ENCODE data around the gene NPL.

NPL gene

DNA sequence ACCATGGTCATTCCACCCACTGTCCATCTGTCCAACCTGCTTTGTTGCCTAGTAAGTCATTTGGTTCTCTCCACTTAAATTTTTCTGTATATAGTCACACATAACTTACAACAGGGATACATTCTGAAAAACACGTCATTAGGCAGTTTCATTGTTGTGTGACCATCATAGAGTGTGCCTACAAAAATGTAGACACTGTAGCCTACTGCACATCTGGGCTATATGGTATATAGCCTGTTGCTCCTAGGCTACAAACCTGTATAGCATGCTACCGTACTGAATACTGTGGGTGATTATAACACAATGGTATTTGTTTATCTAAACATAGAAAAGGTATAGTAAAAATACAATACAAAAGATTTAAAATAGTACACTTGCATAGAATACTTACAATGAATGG is 10.0 kb upstream of the NPL start:
- DNase-seq, result no peak

DNA sequence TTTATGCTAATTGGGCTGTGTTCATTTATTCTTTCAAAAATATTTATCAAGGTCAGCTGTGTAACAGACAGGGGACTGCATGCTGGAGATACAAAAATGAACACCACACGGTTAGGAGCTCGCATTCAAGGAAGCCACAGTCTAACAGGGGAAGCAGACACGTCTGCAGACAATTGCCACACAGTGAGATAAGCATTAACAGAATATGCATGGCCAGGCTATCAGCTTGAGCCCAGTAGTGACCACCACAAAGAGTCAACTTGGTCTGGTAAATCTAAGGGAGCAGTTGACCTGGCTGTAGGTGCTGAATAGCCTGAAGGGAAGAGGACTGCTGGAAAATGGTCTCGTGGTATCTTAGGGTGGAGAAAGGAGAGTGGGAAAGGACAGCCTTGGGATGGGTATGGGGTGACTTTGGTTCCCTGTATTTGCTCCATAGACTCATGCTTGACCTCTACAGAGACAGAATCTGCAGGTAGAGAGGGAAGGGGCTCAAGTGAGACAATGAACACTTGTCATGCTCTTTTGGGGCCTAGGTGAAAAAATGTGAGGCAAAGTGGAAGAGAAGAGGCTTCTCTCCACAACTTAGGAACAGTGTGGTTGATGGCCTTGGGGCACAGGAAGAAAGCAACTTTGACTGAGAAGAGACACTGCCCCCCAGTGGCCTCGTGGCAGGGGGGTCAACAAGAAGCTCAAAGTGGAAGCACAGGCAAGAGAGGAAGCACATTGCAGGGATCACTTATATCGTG is 7.6 kb upstream of the NPL start:
- DNase-seq, result peak; percentile 60

DNA sequence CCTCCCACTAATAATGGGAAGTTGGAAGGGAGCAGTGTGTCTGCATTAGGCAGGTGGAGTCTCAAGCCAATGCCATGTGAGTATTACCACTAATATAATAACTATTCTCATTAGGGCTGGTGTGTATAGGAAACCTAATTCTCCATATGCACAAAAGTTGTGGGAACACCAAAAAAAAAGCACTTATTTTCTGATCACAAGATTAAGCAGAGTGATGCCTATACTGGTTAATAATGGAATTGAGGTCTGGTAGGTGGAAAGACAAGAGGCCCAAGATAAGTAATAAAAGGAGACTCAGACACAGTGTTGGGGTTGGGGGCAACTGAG is 7.0 kb upstream of the NPL start:
- DNase-seq, result no peak

DNA sequence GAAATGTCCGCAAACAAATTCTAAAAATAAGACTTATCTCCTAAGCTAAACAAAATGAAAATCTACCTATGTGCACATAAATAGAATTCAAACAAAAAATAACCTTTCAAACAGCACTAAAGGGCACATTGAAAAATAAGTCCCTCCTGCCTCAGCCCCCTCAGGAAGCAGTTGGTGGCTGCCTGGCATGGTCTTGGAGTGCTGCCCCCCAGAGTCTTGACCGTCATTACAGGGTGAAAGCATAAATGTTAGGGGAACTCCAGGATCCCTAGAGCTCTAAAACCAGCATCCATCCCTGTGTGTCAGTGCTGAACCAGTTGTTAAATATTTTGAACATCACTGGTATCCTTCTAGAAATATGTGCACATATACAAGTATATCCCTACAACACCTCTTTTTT is 6.5 kb upstream of the NPL start:
- no peak for DNase-seq

DNA sequence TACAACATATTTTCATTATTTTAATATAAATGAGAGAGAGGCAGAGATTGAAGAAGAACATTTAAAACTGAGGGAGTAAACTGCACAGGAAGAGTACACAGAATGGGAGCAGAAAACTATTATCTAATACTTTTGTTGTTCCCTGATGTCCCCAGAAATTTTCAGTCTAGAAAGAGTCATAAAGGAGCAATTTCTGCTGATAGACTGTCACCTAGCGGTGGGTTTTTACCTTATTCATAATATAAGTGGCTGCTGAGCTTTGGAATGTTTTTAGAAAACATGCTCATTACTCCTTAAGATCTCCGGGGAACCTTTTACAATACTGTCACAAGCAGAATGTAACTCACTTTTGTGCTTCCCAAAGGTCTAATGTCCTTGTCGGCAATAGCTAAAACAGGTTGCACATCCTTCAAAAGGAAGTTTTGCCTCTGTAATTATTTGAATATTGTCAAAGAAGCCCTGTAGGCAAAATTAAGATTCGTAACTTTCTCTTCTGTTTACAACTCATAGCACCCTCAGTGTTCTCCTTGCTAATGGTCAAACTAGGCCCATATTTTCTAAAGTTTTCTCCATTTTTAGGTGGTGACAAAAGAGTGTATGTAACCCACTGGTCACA is 4.9 kb upstream of the NPL start:
- DNase-seq, result no peak

DNA sequence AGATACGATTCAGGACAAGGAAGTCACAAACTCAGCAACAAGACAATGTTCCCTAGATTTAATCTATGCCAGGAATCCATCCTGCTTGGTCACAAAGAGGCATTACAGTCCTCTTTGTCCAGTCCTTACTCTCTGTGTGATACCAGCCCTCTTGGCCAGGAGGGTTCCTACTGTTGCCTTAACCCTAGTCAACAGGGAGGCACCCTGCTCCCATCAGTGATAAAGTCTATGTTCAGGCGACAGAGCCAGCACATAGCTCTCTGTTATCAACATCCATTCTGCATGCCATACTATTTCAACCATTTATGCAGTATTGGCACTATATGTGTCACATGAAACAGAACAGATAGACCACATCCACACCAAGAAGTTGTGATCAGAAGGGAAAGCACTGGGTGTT is 4.4 kb upstream of the NPL start:
- DNase-seq, result no peak

DNA sequence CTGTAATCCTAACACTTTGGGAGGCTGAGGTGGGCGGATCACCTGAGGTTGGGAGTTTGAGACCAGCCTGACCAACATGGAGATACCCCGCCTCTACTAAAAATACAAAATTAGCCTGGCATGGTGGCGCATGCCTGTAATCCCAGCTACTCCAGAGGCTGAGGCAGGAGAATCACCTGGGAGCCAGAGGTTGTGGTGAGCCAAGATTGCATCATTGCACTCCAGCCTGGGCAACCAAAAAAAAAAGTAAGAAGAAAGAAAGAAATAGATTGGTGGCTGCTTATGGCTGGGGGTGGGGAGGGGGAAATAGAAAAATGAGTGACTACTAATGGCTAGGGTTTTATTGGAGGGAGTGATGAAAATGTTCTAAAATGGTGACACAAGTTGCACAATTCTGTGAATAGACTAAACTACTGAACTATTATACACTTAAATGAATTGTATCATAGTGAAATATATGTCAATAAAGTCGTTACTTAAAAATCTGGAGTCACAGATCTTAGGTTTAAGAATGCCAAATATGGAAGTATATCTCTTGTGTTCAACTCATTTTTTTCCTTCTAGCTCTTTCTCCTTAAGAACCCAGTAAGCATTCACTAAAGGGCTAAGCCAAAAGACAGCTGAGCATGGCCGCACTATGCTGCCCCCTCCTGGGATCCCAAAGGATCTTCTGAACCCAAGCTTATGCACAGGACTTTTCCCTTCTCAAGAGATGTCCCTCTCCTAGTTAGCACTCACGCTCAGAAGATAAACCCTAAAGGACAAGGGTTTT is 3.2 kb upstream of the NPL start:
- DNase-seq, result peak; percentile 12

DNA sequence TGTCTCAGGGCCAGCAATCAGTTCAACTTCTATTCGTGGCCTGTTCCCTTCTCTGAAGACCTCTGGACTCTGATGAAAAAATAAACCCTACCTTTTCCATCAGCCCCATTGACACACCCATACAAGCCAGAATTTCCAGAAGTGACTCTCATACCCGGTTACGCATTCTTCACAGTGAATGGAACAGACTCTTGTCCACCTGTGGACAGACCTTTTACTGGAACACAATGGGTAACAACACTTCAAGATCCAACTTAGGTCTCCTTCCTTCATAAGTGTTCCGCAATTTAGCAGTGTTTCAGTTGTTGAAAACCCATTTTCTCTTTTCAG is 2.6 kb upstream of the NPL start:
- DNase-seq, result no peak

DNA sequence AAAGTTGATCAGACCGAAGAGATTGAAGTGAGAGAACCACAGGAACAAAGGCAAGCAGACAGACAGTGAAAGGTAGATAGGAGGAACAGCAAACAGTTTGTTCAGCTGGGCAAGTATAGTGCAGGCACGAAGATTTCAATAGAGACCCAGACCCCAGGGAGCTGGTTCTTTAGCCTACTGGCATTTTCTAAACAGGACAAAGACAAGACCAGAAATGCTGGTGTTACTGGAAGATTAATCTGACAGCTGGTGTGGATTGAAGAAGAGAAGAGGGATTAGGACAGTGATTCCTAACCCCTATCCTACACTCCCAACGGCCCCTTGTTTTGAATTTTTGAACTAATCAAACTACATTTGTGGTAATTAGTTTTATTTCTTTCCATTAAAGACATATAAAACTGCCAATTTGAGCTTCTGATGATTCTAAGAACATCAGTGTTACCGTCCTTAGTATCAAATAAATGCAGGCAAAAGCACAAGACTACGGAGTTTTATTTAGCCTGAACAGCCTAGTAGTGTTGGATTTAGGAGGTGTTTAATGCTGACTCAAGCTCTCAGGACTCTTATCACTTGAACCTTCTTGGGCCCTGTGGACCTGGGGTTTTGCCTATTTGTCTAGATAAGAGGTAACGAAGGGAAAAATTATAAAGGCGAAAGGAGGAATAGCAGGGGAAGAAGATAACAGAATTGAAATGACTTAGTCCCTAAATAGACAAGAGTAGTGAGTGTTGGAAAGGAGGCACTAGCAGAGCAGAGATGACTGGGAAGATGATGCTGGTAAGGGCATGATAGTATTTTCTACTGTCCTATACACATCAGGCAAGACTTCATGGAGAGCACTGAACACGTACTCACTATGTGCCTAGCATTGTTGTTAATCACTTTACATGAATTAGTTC is 2.0 kb downstream of the NPL start:
- no peak for DNase-seq

DNA sequence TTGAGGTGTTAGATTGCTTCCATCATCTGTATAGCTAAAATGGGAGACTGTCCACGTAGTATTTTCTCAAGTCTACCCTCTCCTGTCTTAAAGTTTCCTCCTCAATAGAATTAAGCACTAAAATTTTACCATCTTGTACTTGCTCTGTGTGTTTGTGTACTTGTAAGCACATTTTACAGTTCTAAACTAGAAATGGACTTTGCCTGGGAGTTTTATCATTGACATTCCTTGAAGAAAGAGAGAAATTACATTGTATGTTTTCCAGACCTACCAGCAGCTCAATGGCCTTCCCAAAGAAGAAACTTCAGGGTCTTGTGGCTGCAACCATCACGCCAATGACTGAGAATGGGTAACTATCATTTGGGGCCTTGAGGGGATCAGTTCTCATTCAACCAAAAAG is 4.5 kb downstream of the NPL start:
- no peak for DNase-seq

DNA sequence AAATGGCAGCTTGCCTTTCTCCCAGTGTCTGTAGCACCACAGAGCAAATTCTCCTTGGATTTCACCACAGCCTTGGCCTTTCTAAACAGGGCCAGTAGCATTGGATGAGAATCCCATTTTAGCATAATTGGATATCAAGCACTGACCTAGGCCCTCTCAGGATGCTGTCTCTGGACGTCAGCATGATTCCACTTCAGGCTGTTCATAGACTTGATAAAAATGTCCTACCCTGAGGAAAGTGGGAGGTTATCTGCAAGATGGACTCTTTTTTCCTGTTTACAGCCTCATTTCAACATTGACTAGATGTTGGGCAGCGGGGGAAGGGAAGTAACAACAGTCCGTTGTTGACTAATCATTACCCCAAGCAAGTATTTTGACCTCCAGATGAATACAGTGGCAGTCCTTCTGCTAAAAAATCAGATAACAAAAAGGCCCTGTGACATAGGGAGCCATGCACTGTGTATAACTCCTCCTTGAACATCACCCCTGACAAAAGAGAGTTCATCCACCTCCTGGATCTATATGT is 5.2 kb downstream of the NPL start:
- no peak for DNase-seq

DNA sequence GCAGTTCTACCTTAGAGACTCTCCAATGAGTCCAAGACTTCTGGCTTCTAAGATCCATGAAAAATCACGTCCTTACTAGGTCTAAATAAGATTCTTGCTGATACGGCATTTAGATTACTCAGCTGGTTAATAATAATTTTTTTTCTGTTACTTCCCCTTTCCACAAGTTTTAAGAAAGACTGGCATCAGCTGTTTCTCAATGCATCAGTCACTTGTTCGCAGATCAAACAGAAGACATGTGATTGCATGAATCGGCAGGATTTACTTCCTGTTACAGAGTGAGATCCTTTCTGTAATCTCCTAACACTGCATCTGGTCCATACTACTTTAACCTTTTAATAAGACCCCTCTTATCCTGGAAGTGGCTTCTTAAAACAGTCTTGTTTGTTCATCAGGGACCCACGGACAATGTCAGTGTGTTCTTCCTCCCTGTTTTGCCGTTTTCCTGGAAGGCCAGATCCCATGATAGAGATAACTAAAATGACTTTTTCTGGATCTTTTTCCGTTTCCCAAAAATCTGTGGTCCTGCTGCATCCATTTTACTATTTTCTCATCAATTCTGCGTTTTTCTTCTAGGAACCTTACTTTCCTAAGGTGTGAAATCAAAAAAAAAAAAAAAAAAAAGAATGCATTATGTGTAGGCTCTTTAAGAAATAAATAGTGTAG is 6.1 kb downstream of the NPL start:
- DNase-seq, result no peak

DNA sequence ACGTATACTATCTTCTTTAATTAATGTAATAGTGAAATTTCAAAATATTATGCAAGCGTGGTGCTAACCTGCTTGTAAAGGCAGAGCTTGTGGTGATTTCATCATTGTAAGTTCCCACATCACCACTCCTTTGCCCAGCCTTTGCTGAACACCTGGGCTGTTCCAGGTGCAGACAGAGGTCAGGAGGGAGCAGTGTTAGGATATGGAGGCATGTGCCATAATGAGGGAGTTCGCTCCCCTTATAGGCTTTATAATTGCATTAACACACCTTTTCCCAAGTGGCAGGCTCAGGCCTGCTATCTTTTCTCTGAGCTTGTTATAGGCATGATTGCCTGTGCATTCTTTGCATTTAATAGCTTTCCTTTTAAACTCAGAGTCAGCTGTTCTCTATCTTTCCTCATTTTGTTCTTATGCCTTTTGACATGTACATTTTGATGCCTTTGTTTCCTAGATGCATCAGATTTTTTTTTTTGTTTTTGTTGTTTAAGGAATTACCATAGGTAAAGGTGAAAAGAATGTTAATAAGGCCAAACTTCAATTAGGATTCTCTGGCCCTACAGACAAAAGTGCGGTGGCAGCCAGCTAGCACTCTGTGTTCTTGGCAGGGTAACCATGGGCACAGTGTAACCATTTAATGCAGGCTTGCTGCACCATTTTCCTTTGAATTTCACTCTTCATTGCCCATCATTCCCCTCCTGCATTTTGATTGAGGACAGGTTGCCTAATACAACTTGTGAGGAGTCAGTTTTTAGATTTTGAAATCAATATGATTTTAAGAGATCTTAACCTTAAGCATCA is 12.6 kb downstream of the NPL start:
- DNase-seq, result no peak

DNA sequence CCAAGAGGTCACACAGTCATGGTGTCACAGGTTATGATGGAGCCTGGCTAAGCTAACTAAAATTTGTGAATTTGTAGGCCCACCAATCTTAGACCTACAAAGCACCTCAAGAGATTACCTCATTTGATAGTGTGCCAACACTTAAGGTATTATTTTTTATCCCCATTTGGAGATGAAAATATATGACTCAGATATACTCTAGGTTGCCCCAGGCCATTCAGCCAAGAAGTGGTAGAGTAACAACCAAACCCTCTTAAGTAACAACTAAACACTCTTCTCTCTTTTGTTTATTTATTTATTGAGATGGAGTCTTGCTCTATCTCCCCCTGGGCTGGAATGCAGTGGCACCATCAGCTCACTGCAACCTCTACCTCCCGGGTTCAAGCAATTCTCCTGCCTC is 14.3 kb downstream of the NPL start:
- DNase-seq, result no peak

DNA sequence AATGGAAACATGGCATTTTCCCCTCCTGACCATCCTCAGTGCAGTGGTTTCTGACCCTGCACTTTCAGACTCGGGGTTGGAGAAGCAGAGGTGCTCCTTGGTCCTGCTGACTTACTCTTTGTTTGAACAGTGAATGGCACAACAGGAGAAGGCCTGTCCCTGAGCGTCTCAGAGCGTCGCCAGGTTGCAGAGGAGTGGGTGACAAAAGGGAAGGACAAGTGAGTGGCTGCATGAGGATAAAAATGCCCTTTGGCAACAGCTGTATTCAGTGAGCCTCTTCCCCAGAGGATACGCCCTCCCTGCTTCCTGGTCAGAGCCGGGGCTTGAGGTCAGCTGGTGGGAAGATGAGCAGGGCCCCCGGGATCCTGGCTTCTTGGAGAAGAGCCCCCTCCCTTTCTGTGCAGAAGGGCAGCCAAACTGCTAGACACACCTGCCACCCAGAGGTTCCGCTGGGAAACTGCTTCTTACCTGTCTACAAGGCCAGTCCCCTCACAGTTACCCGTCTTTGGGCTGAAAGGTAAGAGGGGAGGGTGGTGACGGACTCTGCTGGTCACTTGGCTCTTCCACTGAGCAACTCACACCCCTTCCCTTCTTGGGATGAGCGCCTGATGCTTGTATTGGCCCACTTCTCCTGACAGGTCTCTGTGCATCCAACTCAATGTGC is 16.6 kb downstream of the NPL start:
- no peak for DNase-seq

DNA sequence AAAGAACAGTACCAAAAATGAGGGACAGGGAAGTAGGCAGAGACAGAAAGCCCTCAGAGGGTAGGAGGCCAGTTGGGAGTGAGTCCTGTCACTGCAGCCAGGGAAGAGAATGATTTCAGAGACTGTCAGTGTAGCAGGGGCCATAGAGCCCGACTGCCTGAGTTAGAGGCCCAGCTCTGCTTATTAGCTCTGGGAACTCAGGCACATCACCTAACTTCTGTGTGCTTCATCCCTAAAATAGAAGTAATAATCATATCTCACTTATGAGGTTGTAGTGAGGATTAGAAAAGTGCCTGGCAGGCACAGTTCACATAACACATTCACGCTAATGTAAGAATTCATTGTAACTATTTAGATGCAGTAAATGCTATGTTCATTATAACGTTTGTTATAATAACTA is 18.3 kb downstream of the NPL start:
- no peak for DNase-seq

DNA sequence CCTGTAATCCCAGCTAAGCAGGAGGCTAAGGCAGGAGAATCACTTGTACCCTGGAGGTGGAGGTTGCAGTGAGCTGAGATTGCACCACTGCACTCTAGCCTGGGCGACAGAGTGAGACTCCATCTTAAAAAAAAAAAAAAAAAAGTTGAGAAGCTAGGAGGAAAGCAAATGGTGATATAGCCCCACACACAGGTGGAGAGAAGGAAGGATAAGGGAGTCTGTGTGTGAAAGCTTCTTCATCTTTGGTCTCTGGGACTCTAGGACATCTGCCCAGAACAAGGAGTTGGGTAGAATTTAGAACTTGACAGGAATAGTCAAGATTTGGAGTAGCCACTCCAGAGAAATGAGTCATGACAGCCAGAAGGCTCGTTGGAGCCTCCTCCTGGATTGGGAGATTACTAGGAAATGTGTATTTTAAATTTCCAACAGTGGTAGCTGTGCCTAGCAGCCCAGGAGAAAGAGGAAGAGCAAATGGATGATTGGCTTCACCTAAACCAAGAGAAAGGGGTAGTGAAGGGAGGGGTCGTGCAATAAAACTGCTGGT is 19.9 kb downstream of the NPL start:
- no peak for DNase-seq

DNA sequence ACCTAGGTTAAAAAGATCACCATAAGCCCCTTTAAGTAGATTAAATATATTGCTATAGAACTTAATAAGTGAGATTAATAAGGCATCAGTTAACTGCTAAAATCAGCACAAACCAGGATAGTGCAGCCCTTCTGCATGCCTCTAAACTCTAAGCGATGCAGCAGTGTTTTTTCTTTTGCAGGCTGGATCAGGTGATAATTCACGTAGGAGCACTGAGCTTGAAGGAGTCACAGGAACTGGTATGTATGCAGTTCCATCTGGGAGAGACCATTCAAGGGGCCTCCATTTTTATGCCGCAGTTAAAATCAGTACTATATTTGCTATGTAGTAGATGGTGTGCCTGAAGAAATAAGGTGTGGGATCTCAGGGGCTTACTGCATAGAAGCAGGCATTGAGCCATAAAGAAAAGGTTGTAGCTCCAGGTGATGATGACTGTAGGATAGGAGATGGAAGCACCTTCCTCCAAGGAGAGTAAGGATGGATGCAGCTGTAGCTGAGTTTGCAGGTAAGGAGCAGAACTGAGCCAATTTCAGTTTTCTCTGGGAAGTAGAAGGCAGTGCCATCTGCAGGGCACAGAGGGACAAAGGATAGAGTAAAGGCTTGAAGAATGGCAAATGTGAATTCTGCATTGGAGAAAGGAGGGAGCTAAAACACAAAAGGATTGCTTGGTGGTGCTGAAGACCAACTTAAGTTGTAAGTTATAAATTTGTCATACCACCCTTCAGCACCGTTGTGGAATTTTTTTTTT is 22.6 kb downstream of the NPL start:
- no peak for DNase-seq

DNA sequence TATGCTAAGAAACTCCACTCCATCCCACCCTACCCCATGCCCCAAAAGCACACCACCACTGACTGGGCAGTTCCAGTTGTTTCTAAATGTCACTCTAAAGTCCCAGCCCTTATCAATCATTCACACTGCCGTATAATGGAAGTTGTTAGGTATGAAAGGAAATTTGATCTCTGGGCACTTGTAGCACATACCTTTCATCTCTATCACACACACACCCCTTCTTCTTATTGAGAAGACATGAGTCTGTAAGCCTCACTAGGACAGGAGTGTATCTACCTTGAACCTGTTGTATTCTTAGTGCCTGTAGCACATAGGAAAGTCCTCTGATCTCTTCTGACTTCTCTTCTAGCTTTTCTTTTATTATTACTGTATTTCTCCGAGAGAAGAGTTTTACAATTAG is 27.3 kb downstream of the NPL start:
- no peak for DNase-seq

DNA sequence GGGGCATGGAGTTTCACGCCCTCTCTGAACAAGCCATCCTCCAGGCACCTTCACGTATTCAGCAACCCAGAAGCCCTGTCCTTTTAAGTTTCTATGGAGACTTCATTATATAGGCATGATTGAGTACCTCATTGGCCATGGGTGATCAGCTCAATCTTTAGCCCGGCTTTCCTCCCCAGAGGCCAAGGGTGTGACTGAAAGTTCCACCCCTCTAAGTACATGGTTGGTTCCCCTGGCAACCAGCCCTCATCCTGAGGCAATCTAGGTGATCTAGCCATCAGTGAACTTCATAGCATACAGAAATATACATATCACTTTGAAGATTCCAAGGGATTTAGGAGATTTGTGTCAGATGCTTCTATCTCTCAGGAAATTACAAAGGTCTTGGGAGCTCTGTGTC is 28.2 kb downstream of the NPL start:
- DNase-seq, result no peak

All from stimulated activated naive CD4-positive, alpha-beta T cell treated with Interleukin-2 at 50 U/mL for 16 hours (primary cell).